ENCODE results near the gene OR4D9.

DNA sequence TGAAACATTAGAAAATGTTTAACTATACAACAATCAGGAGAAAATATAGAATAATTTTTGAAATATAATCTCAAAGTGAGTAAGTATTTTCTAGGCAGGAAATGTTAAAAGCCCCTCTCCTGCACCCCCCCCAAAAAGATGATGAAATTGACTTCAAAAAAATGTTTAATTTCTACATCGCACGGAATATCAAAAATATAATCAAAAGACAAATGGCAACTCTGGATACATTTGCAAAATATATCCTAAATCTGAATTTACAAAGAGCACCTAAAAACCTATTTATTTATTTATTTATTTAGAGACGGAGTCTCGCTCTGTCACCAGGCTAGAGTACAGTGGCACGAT lies 36.9 kb downstream of the OR4D9 start:
- TF ChIP-seq, protein P1, sequence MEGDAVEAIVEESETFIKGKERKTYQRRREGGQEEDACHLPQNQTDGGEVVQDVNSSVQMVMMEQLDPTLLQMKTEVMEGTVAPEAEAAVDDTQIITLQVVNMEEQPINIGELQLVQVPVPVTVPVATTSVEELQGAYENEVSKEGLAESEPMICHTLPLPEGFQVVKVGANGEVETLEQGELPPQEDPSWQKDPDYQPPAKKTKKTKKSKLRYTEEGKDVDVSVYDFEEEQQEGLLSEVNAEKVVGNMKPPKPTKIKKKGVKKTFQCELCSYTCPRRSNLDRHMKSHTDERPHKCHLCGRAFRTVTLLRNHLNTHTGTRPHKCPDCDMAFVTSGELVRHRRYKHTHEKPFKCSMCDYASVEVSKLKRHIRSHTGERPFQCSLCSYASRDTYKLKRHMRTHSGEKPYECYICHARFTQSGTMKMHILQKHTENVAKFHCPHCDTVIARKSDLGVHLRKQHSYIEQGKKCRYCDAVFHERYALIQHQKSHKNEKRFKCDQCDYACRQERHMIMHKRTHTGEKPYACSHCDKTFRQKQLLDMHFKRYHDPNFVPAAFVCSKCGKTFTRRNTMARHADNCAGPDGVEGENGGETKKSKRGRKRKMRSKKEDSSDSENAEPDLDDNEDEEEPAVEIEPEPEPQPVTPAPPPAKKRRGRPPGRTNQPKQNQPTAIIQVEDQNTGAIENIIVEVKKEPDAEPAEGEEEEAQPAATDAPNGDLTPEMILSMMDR (IDR thresholded peaks at IDR 0.05): no peak
- TF ChIP-seq EP300 (IDR thresholded peaks at IDR 0.05): no peak

All from tibial nerve (tissue), 4 donors.